Colonic mucosa (tissue), 4 donors: ENCODE results near the gene ZSCAN1. TPM values are rescaled to one million over a fixed set of nuclear protein-coding genes. Genes with fewer than 3 reads are reported as not detected.

Experiments used
- DNase-seq: peaks from one replicate; pipeline ENCODE4 v3.0.0-alpha.2; 2020
- H3K27ac ChIP-seq: fragments of 200-600 bp; one replicate; pipeline ENCODE4 v1.8.0; 2021
- H3K27me3 ChIP-seq: fragments of 200-600 bp; one replicate; pipeline ENCODE4 v1.8.0; 2021
- H3K36me3 ChIP-seq: fragments of 200-600 bp; one replicate; pipeline ENCODE4 v1.8.0; 2021
- H3K4me1 ChIP-seq: fragments of 200-600 bp; one replicate; pipeline ENCODE4 v1.8.0; 2021; ENCODE audit warnings: mild to moderate bottlenecking
- H3K4me3 ChIP-seq: fragments of 200-600 bp; one replicate; pipeline ENCODE4 v1.8.0; 2021
- H3K9ac ChIP-seq, 2 donors: one replicate each; pipeline ENCODE4 v1.7.0; 2013; ENCODE audit warnings: control low read depth in 2 of 2, low read depth in 2 of 2, low read length in 2 of 2
- H3K9me3 ChIP-seq: fragments of 200-600 bp; one replicate; pipeline ENCODE4 v1.8.0; 2021
- intact Hi-C: fragments of 100-400 bp; cut with DNase I; formaldehyde crosslinking; loops from one replicate; pipeline ENCODE4 v1.14.1; 2022
- total RNA-seq, 2 donors: library from RNA; stranded (reverse); fragmentation: NEBNext Ultra II Directional in 1 of 2; extraction: Animal tissue kit (Norgen Biotek cat#: 25700) in 1 of 2; gene quantifications; one replicate each; pipeline ENCODE4 v1.2.1, GENCODE V29; 2021
- TF ChIP-seq, protein P1 (sequence below): fragments of 200-600 bp; IDR thresholded peaks from one replicate; pipeline ENCODE4 v1.8.0; 2022; ENCODE audit warnings: antibody characterized with exemption, mild to moderate bottlenecking
- donor health status: healthy.
- donor health status: DM: no; HTN: no; CAD: no.
- donor health status: DM: no; HTN: no; CAD: no.

ZSCAN1 gene
- total RNA-seq, 2 donors from 2014 or later: not detected

- intact Hi-C loops: no loop called here
- H3K4me1 ChIP-seq: no peaks in the 10 kb centered on the region
- H3K27ac ChIP-seq: no peak overlapping the region
- no peaks in the 10 kb centered on the region for H3K27me3 ChIP-seq
- TF ChIP-seq, protein P1, sequence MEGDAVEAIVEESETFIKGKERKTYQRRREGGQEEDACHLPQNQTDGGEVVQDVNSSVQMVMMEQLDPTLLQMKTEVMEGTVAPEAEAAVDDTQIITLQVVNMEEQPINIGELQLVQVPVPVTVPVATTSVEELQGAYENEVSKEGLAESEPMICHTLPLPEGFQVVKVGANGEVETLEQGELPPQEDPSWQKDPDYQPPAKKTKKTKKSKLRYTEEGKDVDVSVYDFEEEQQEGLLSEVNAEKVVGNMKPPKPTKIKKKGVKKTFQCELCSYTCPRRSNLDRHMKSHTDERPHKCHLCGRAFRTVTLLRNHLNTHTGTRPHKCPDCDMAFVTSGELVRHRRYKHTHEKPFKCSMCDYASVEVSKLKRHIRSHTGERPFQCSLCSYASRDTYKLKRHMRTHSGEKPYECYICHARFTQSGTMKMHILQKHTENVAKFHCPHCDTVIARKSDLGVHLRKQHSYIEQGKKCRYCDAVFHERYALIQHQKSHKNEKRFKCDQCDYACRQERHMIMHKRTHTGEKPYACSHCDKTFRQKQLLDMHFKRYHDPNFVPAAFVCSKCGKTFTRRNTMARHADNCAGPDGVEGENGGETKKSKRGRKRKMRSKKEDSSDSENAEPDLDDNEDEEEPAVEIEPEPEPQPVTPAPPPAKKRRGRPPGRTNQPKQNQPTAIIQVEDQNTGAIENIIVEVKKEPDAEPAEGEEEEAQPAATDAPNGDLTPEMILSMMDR: no peak
- H3K9me3 ChIP-seq: no peaks in the 10 kb centered on the region
- no peak overlapping the region for H3K4me3 ChIP-seq
- no peak for DNase-seq
- H3K36me3 ChIP-seq: no peaks in the 10 kb centered on the region
- no peak overlapping the region for H3K9ac ChIP-seq
Observed at GRCh38 chr19:58014141-58014540, 19.7 kb upstream of the ZSCAN1 start.

GRCh38 chr19:58020129-58020528 lies 13.7 kb upstream of the ZSCAN1 start:
- Histone ChIP-seq H3K4me3 (no peak overlapping the region), H3K27me3 (no peaks in the 10 kb centered on the region), H3K27ac (no peak overlapping the region), H3K4me1 (no peaks in the 10 kb centered on the region), H3K9me3 (no peaks in the 10 kb centered on the region), H3K9ac (no peak overlapping the region), H3K36me3 (no peaks in the 10 kb centered on the region)
- intact Hi-C loops: loop anchor here (5.0 kb wide), 1 partner anchor 137 kb away; no protein-coding TSS in a partner anchor
- TF ChIP-seq, protein P1: no peak
- no peak for DNase-seq

DNA sequence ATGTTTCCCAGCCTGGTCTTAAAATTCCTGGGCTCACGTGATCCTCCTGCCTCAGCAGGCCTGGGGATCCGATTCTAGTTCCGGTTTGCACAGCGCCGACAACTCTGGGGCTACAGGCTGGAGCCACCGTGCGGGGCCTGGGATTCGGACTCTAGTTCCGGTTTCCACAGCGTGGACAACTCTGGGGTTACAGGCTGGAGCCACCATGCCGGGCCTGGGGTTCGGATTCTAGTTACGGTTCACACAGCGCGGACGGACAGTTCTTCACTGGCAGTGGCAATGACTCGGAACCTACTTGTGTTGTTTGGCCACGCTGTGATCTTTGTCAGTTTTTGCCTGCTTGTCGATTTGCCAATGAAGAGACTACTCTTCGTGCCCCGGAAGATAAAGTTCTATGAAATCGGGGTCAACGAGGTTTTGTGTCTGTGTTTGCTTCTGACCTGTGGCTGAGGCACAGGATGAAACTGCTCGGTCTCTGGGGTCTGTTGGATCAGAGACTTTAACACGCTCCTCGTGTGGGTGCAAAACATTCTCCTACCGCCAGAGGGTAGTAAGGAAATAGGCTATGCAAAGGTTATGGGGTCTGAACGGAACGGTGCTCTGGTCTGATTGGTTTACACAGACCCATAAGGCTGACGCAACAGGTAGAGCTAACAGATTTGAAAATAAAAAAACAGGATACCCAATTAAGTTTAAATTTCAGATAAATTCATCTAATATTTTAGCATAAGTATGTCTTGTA lies 12.1 kb upstream of the ZSCAN1 start:
- no peaks in the 10 kb centered on the region for H3K9me3 ChIP-seq
- H3K36me3 ChIP-seq: no peaks in the 10 kb centered on the region
- H3K27me3 ChIP-seq: no peaks in the 10 kb centered on the region
- no peak overlapping the region for H3K9ac ChIP-seq
- no peak overlapping the region for H3K27ac ChIP-seq
- TF ChIP-seq, protein P1: peak; percentile 25
- H3K4me3 ChIP-seq: no peak overlapping the region
- DNase-seq: peak; percentile 64
- H3K4me1 ChIP-seq: no peaks in the 10 kb centered on the region
- intact Hi-C loops: loop anchor here (5.0 kb wide), 1 partner anchor 136 kb away; no protein-coding TSS in a partner anchor

DNA sequence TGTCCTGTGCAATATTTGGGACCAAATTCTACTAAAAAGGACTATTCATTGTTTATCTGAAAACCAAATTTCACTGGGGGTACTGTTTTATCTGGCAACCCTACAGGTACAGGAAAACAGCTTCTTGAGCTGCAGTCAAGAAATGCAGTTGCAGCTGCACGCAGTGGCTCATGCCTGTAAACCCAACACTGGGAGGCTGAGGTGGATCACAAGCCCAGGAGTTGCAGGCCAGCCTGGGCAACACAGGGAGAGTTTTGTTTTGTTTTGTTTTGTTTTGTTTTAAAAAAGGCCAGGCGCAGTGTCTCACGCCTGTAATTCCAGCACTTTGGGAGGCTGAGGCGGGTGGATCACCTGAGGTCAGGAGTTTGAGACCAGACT lies 11.6 kb upstream of the ZSCAN1 start:
- intact Hi-C loops: loop anchor here (5.0 kb wide), 1 partner anchor 135 kb away; no protein-coding TSS in a partner anchor
- H3K4me3 ChIP-seq: no peak overlapping the region
- H3K9me3 ChIP-seq: no peaks in the 10 kb centered on the region

GRCh38 chr19:58024661-58025060 lies 9.2 kb upstream of the ZSCAN1 start:
- no peaks in the 10 kb centered on the region for H3K27me3 ChIP-seq
- TF ChIP-seq, protein P1: no peak
- H3K9me3 ChIP-seq: no peaks in the 10 kb centered on the region
- H3K27ac ChIP-seq: no peak overlapping the region
- no peak for DNase-seq
- H3K9ac ChIP-seq: no peak overlapping the region
- no peak overlapping the region for H3K4me3 ChIP-seq
- intact Hi-C loops: loop anchor here (5.0 kb wide), 1 partner anchor 133 kb away; no protein-coding TSS in a partner anchor
- no peaks in the 10 kb centered on the region for H3K36me3 ChIP-seq
- no peaks in the 10 kb centered on the region for H3K4me1 ChIP-seq

More for the DNA sequence above, 11.6 kb upstream of the ZSCAN1 start:
- no peak overlapping the region for H3K27ac ChIP-seq
- H3K9ac ChIP-seq: no peak overlapping the region
- DNase-seq: no peak
- TF ChIP-seq, protein P1: no peak
- H3K36me3 ChIP-seq: no peaks in the 10 kb centered on the region
- no peaks in the 10 kb centered on the region for H3K27me3 ChIP-seq
- no peaks in the 10 kb centered on the region for H3K4me1 ChIP-seq
